ENCODE measurements around the gene WDR87.

The WDR87 gene

GRCh38 chr19:37941782-37942515 is 35.6 kb upstream of the WDR87 start:
- Histone ChIP-seq H3K27me3 (ENCODE audit: low read depth, low read length) (no peaks in the 10 kb centered on the region), H4K20me1 (ENCODE audit: insufficient read depth, low read length) (no peaks in the 10 kb centered on the region; the same call in 1 of the 2 replicates), H3K36me3 (replicated peaks; ENCODE audit: low read depth, low read length) (peaks cover 18% of the 10 kb centered on the region), H3K4me2 (ENCODE audit: low read length) (no peak overlapping the region), H3K4me3 (ENCODE audit: low read length) (no peak overlapping the region), H3K9me3 (ENCODE audit: insufficient read depth, low read length) (no peaks in the 10 kb centered on the region), H3K9ac (ENCODE audit: low read length) (no peak overlapping the region), H3K27ac (ENCODE audit: low read length) (no peak overlapping the region), H3K79me2 (ENCODE audit: low read length) (peaks cover 9% of the 10 kb centered on the region), H2AFZ (ENCODE audit: low read depth, low read length) (no peak overlapping the region), H3K4me1 (ENCODE audit: low read length) (no peaks in the 10 kb centered on the region)
- TF ChIP-seq, protein P1, sequence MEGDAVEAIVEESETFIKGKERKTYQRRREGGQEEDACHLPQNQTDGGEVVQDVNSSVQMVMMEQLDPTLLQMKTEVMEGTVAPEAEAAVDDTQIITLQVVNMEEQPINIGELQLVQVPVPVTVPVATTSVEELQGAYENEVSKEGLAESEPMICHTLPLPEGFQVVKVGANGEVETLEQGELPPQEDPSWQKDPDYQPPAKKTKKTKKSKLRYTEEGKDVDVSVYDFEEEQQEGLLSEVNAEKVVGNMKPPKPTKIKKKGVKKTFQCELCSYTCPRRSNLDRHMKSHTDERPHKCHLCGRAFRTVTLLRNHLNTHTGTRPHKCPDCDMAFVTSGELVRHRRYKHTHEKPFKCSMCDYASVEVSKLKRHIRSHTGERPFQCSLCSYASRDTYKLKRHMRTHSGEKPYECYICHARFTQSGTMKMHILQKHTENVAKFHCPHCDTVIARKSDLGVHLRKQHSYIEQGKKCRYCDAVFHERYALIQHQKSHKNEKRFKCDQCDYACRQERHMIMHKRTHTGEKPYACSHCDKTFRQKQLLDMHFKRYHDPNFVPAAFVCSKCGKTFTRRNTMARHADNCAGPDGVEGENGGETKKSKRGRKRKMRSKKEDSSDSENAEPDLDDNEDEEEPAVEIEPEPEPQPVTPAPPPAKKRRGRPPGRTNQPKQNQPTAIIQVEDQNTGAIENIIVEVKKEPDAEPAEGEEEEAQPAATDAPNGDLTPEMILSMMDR (IDR thresholded peaks at IDR 0.05; ENCODE audit: low read depth, low read length) = no peak
- TF ChIP-seq EZH2phosphoT487 (IDR thresholded peaks at IDR 0.05; ENCODE audit: low read depth) = no peak

DNA sequence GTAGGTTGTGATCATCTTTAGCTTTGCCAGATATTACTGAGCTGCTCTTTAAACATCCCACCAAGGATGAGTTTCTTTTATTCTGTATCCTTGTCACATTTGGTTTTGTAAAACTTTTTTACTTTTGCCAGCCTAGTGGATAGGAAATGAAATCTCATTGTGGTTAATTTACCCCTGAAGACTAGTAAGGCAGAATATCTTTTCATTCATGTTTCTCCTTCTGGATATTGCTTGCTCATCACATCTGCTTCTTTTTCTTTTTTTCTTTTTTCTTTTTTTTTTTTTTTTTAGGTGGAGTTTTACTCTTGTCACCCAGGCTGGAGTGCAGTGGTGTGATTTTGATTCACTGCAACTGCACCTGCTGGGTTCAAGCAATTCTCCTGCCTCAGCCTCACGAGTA is 32.0 kb upstream of the WDR87 start:
- Histone ChIP-seq H3K27me3 (ENCODE audit: low read depth, low read length) (no peaks in the 10 kb centered on the region), H3K9me3 (ENCODE audit: insufficient read depth, low read length) (peaks cover 14% of the 10 kb centered on the region; the same call in 1 of the 2 replicates), H3K4me2 (ENCODE audit: low read length) (no peak overlapping the region), H3K4me3 (ENCODE audit: low read length) (no peak overlapping the region), H4K20me1 (ENCODE audit: insufficient read depth, low read length) (no peaks in the 10 kb centered on the region; the same call in 1 of the 2 replicates), H3K27ac (ENCODE audit: low read length) (no peak overlapping the region), H3K36me3 (replicated peaks; ENCODE audit: low read depth, low read length) (peaks cover 52% of the 10 kb centered on the region), H3K79me2 (ENCODE audit: low read length) (peaks cover 25% of the 10 kb centered on the region), H2AFZ (ENCODE audit: low read depth, low read length) (no peak overlapping the region), H3K4me1 (ENCODE audit: low read length) (peaks cover 5% of the 10 kb centered on the region), H3K9ac (ENCODE audit: low read length) (no peak overlapping the region)
- TF ChIP-seq EZH2phosphoT487 (IDR thresholded peaks at IDR 0.05; ENCODE audit: low read depth) = no peak
- TF ChIP-seq, protein P1 (IDR thresholded peaks at IDR 0.05; ENCODE audit: low read depth, low read length) = no peak

DNA sequence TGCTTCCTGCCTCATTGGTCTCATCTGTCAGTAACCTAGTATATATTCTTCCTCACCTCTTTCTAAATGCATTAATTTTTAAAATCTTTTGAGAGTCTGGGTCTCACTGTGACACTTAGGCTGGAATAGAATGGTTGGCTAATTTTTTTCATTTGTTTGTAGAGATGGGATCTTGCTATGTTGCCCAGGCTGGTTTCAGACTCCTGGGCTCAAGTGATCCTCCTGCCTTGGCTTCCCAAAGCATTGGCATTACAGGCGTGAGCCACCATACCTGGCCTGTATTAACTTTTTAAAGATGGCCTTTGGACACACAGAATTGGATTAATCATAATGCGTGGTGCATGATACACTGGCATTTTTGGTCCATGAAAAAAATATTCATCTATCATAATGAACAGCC is 30.5 kb upstream of the WDR87 start:
- Histone ChIP-seq H3K4me2 (ENCODE audit: low read length) (no peak overlapping the region), H3K9ac (ENCODE audit: low read length) (no peak overlapping the region), H3K4me3 (ENCODE audit: low read length) (no peak overlapping the region), H3K27ac (ENCODE audit: low read length) (no peak overlapping the region), H3K9me3 (ENCODE audit: insufficient read depth, low read length) (peaks cover 14% of the 10 kb centered on the region; the same call in 1 of the 2 replicates), H3K79me2 (ENCODE audit: low read length) (peaks cover 29% of the 10 kb centered on the region), H3K36me3 (replicated peaks; ENCODE audit: low read depth, low read length) (peaks cover 52% of the 10 kb centered on the region), H2AFZ (ENCODE audit: low read depth, low read length) (no peak overlapping the region), H3K4me1 (ENCODE audit: low read length) (peaks cover 18% of the 10 kb centered on the region), H3K27me3 (ENCODE audit: low read depth, low read length) (no peaks in the 10 kb centered on the region), H4K20me1 (ENCODE audit: insufficient read depth, low read length) (no peaks in the 10 kb centered on the region)
- no peak for TF ChIP-seq EZH2phosphoT487 (IDR thresholded peaks at IDR 0.05; ENCODE audit: low read depth)
- TF ChIP-seq, protein P1 (IDR thresholded peaks at IDR 0.05; ENCODE audit: low read depth, low read length) = no peak

DNA sequence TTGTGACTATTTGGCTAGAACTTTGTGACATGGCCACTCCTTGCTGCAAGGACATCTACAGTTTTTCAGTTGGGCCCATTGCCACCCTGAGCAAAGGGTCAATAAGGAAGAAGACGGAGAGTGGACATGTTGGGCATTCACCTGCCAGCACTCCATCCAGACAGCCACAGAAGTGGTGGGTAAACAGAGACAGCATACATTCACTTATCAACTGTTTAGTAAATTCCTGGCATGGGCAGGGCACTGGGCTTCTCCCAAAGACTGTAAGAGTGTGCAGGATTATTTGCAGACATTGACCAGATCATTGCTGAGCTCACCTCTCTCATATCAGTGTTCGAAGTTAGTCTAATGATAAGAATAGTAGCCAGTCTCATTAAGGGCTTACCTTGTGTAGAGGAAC is 29.8 kb upstream of the WDR87 start:
- H3K4me3 ChIP-seq (ENCODE audit: low read length) = no peak overlapping the region
- H4K20me1 ChIP-seq (ENCODE audit: insufficient read depth, low read length) = no peaks in the 10 kb centered on the region
- TF ChIP-seq, protein P1 (IDR thresholded peaks at IDR 0.05; ENCODE audit: low read depth, low read length) = no peak
- no peak for TF ChIP-seq EZH2phosphoT487 (IDR thresholded peaks at IDR 0.05; ENCODE audit: low read depth)
- peaks cover 52% of the 10 kb centered on the region for H3K36me3 ChIP-seq (replicated peaks; ENCODE audit: low read depth, low read length)
- peaks cover 30% of the 10 kb centered on the region for H3K79me2 ChIP-seq (ENCODE audit: low read length)
- H3K9me3 ChIP-seq (ENCODE audit: insufficient read depth, low read length) = peaks cover 14% of the 10 kb centered on the region; the same call in 1 of the 2 replicates
- H3K4me2 ChIP-seq (ENCODE audit: low read length) = no peak overlapping the region
- H2AFZ ChIP-seq (ENCODE audit: low read depth, low read length) = no peak overlapping the region
- no peak overlapping the region for H3K9ac ChIP-seq (ENCODE audit: low read length)
- peaks cover 25% of the 10 kb centered on the region for H3K4me1 ChIP-seq (ENCODE audit: low read length)
- H3K27ac ChIP-seq (ENCODE audit: low read length) = no peak overlapping the region
- H3K27me3 ChIP-seq (ENCODE audit: low read depth, low read length) = no peaks in the 10 kb centered on the region
